Measurements from ENCODE around the gene OR8S1. TPM values are rescaled to one million over a fixed set of nuclear protein-coding genes. Genes with fewer than 3 reads are reported as not detected.
"Not testable (repeated sequence)": the region's sequence is repeated elsewhere in the genome, so short reads cannot be mapped to it uniquely, and the experiment has no call there.

OR8S1 gene
- total RNA-seq, 1 donor from 2014 or later = not detected

- TF ChIP-seq CTCF (IDR thresholded peaks at IDR 0.05; ENCODE audit: insufficient read depth, low read length, poor library complexity, severe bottlenecking) = no peak
- no peaks in the 10 kb centered on the region for H3K36me3 ChIP-seq (ENCODE audit: control insufficient read depth, insufficient read depth, low read length)
Measured at GRCh38 chr12:48532601-48533000, 7.2 kb downstream of the OR8S1 start.

GRCh38 chr12:48536602-48537001, 11.2 kb downstream of the OR8S1 start:
- H3K4me3 ChIP-seq (ENCODE audit: low read depth, low read length) = no peak overlapping the region
- TF ChIP-seq CTCF (IDR thresholded peaks at IDR 0.05; ENCODE audit: insufficient read depth, low read length, poor library complexity, severe bottlenecking) = no peak
- DNase-seq (ENCODE audit: low read depth) = no peak
- no peaks in the 10 kb centered on the region for H3K36me3 ChIP-seq (ENCODE audit: control insufficient read depth, insufficient read depth, low read length)
- H3K27me3 ChIP-seq (ENCODE audit: control insufficient read depth, insufficient read depth, low read length) = no peaks in the 10 kb centered on the region

More at GRCh38 chr12:48532601-48533000, 7.2 kb downstream of the OR8S1 start:
- Histone ChIP-seq H3K4me3 (ENCODE audit: low read depth, low read length) (no peak overlapping the region), H3K27me3 (ENCODE audit: control insufficient read depth, insufficient read depth, low read length) (no peaks in the 10 kb centered on the region)
- DNase-seq (ENCODE audit: low read depth) = no peak

- Histone ChIP-seq H3K4me3 (ENCODE audit: low read depth, low read length) (no peak overlapping the region), H3K36me3 (ENCODE audit: control insufficient read depth, insufficient read depth, low read length) (no peaks in the 10 kb centered on the region), H3K27me3 (ENCODE audit: control insufficient read depth, insufficient read depth, low read length) (no peaks in the 10 kb centered on the region)
- DNase-seq (ENCODE audit: low read depth) = no peak
- TF ChIP-seq CTCF (IDR thresholded peaks at IDR 0.05; ENCODE audit: insufficient read depth, low read length, poor library complexity, severe bottlenecking) = peak; percentile 67
Measured at GRCh38 chr12:48542300-48542928, 17.0 kb downstream of the OR8S1 start.

GRCh38 chr12:48545833-48546469, 20.5 kb downstream of the OR8S1 start:
- Histone ChIP-seq H3K36me3 (ENCODE audit: control insufficient read depth, insufficient read depth, low read length) (no peaks in the 10 kb centered on the region), H3K27me3 (ENCODE audit: control insufficient read depth, insufficient read depth, low read length) (no peaks in the 10 kb centered on the region), H3K4me3 (ENCODE audit: low read depth, low read length) (no peak overlapping the region)
- no peak for TF ChIP-seq CTCF (IDR thresholded peaks at IDR 0.05; ENCODE audit: insufficient read depth, low read length, poor library complexity, severe bottlenecking)
- no peak for DNase-seq (ENCODE audit: low read depth)

GRCh38 chr12:48547012-48547411, 21.6 kb downstream of the OR8S1 start:
- not testable (repeated sequence) for H3K4me3 ChIP-seq (ENCODE audit: low read depth, low read length); H3K27me3 ChIP-seq (ENCODE audit: control insufficient read depth, insufficient read depth, low read length); H3K36me3 ChIP-seq (ENCODE audit: control insufficient read depth, insufficient read depth, low read length); DNase-seq (ENCODE audit: low read depth)

- not testable (repeated sequence) for DNase-seq (ENCODE audit: low read depth); H3K27me3 ChIP-seq (ENCODE audit: control insufficient read depth, insufficient read depth, low read length); H3K4me3 ChIP-seq (ENCODE audit: low read depth, low read length); H3K36me3 ChIP-seq (ENCODE audit: control insufficient read depth, insufficient read depth, low read length)
Measured at GRCh38 chr12:48551636-48552035, 26.2 kb downstream of the OR8S1 start.

GRCh38 chr12:48553666-48554343, 28.4 kb downstream of the OR8S1 start:
- not testable (repeated sequence) for H3K36me3 ChIP-seq (ENCODE audit: control insufficient read depth, insufficient read depth, low read length); H3K4me3 ChIP-seq (ENCODE audit: low read depth, low read length); H3K27me3 ChIP-seq (ENCODE audit: control insufficient read depth, insufficient read depth, low read length); DNase-seq (ENCODE audit: low read depth)

All from kidney epithelial cell (primary cell).